Gastrocnemius medialis (tissue), 4 donors: ENCODE data around the gene HIP1R. TPM values are rescaled to one million over a fixed set of nuclear protein-coding genes. Genes with fewer than 3 reads are reported as not detected.
A peak's percentile ranks its signal among the peaks of the same experiment; 100 is the strongest.

Experiments used
- ATAC-seq, 2 donors: fragments of 150-250 bp; one replicate each; pipeline ENCODE4 v1.9.1; 2016
- DNase-seq, 2 donors: peaks; one replicate each; pipeline ENCODE4 v3.0.0-alpha.2; 2019
- H3K27ac ChIP-seq, 4 donors: fragments of 200-600 bp; sonication (generic); 1 replicate in 1 of 4; 2 replicates in 3 of 4; pipeline ENCODE4 v1.5.1; 2016 to 2018; ENCODE audit warnings: mild to moderate bottlenecking in 2 of 4, moderate library complexity in 1 of 4
- H3K27me3 ChIP-seq, 3 donors: fragments of 200-600 bp; sonication (generic) in 2 of 3; 1 replicate in 1 of 3; 2 replicates in 2 of 3; pipeline versions ENCODE4 v1.5.1 to v1.6.0; 2016 to 2019; ENCODE audit warnings: mild to moderate bottlenecking in 1 of 3, moderate library complexity in 1 of 3
- H3K36me3 ChIP-seq, 2 donors: fragments of 200-600 bp; sonication (generic) in 1 of 2; one replicate each; pipeline ENCODE4 v1.5.1; 2017 to 2018
- H3K4me1 ChIP-seq, 2 donors: fragments of 200-600 bp; sonication (generic) in 1 of 2; one replicate each; pipeline ENCODE4 v1.5.1; 2016 to 2017; ENCODE audit warnings: mild to moderate bottlenecking in 2 of 2
- H3K4me3 ChIP-seq, 4 donors: fragments of 200-600 bp; sonication (generic) in 3 of 4; 1 replicate in 1 of 4; 2 replicates in 3 of 4; pipeline ENCODE4 v1.5.1; 2016 to 2019; ENCODE audit warnings: mild to moderate bottlenecking in 2 of 4
- H3K9me3 ChIP-seq, 3 donors: fragments of 200-600 bp; sonication (generic) in 2 of 3; 1 replicate in 1 of 3; 2 replicates in 2 of 3; pipeline ENCODE4 v1.5.1; 2016 to 2019
- CTCF ChIP-seq, 5 experiments: fragments of 450-650 bp in 3 of 5; fragments of 200-600 bp in 2 of 5; sonication (generic) in 2 of 5; IDR thresholded peaks in 4 of 5; conservative IDR thresholded peaks in 1 of 5; 1 replicate in 4 of 5; 2 replicates in 1 of 5; pipeline ENCODE4 v1.5.1; 2016 to 2019; ENCODE audit warnings: antibody characterized with exemption in 5 of 5, mild to moderate bottlenecking in 3 of 5, moderate library complexity in 3 of 5
- POLR2A ChIP-seq, 2 donors: fragments of 450-650 bp; IDR thresholded peaks; one replicate each; pipeline ENCODE4 v1.6.1; 2017; ENCODE audit warnings: antibody characterized with exemption in 2 of 2, mild to moderate bottlenecking in 2 of 2, moderate library complexity in 2 of 2
- in situ Hi-C, 4 donors: fragments of 200-750 bp; cut with MboI; loops; one replicate each; pipeline versions ENCODE4 v1.15.0 to v1.8.0; 2017; ENCODE audit warnings: low sequenced_read_pairs in 4 of 4
- intact Hi-C: fragments of 100-400 bp; cut with DNase I; formaldehyde crosslinking; loops from one replicate; pipeline ENCODE4 v1.15.1; 2023; ENCODE audit warnings: low total_unique reads
- total RNA-seq, 4 donors: library from RNA; depleted of rRNA; stranded (reverse); fragments of >200 nt; gene quantifications; one replicate each; pipeline versions ENCODE4 v1.1.0 to v1.2.3, GENCODE V29; 2016

Gene HIP1R
- total RNA-seq, 4 donors from 2014 or later, result 9.3 to 14.8 (median 14.5) TPM

- Histone ChIP-seq H3K27ac (no peak overlapping the region), H3K9me3 (no peaks in the 10 kb centered on the region), H3K36me3 (no peaks in the 10 kb centered on the region), H3K4me3 (no peak overlapping the region), H3K4me1 (no peaks in the 10 kb centered on the region), H3K27me3 (no peaks in the 10 kb centered on the region)
- intact Hi-C loops (no loop called here), in situ Hi-C loops (loop anchor here in 2 of 4 donors (5.0 to 10.0 kb wide), 2 partner anchors 164 to 167 kb away; no protein-coding TSS in a partner anchor)
- DNase-seq (no peak), ATAC-seq (no peak)
- no peak for TF ChIP-seq CTCF (IDR thresholded peaks at IDR 0.05 in 4 of 5, conservative IDR thresholded peaks at IDR 0.05 in 1 of 5)
- TF ChIP-seq POLR2A (IDR thresholded peaks at IDR 0.05), result no peak
These were observed 44.7 kb upstream of the HIP1R start for GRCh38 chr12:122790393-122791075.

- DNase-seq (no peak), ATAC-seq (peak; percentile 62 to 69)
- no peak overlapping the region for H3K27ac ChIP-seq
- no peaks in the 10 kb centered on the region for H3K4me1 ChIP-seq
- H3K27me3 ChIP-seq, result no peaks in the 10 kb centered on the region
- H3K4me3 ChIP-seq, result no peak overlapping the region
- intact Hi-C loops (no loop called here), in situ Hi-C loops (loop anchor here in 2 of 4 donors (5.0 to 10.0 kb wide), 2 partner anchors 161 to 164 kb away; no protein-coding TSS in a partner anchor)
- H3K36me3 ChIP-seq, result no peaks in the 10 kb centered on the region
- TF ChIP-seq POLR2A (IDR thresholded peaks at IDR 0.05), result no peak
- peak; percentile 37 to 76 (median 56) for TF ChIP-seq CTCF (IDR thresholded peaks at IDR 0.05 in 4 of 5, conservative IDR thresholded peaks at IDR 0.05 in 1 of 5)
- no peaks in the 10 kb centered on the region for H3K9me3 ChIP-seq
These were observed 41.6 kb upstream of the HIP1R start for GRCh38 chr12:122793685-122794106.

GRCh38 chr12:122795807-122796206, 39.5 kb upstream of the HIP1R start:
- H3K36me3 ChIP-seq, result no peaks in the 10 kb centered on the region
- no peak for DNase-seq
- no peak overlapping the region for H3K27ac ChIP-seq
- H3K4me1 ChIP-seq, result no peaks in the 10 kb centered on the region
- no peak overlapping the region for H3K4me3 ChIP-seq
- in situ Hi-C loops (loop anchor here in 1 of 4 donors (10.0 kb wide), 1 partner anchor 159 kb away; no protein-coding TSS in a partner anchor), intact Hi-C loops (no loop called here)
- no peaks in the 10 kb centered on the region for H3K9me3 ChIP-seq
- TF ChIP-seq POLR2A (IDR thresholded peaks at IDR 0.05) (no peak), CTCF (IDR thresholded peaks at IDR 0.05 in 4 of 5, conservative IDR thresholded peaks at IDR 0.05 in 1 of 5) (no peak)
- no peaks in the 10 kb centered on the region for H3K27me3 ChIP-seq
- no peak for ATAC-seq

- Histone ChIP-seq H3K27me3 (no peaks in the 10 kb centered on the region), H3K9me3 (no peaks in the 10 kb centered on the region), H3K4me3 (no peak overlapping the region), H3K27ac (no peak overlapping the region), H3K4me1 (no peaks in the 10 kb centered on the region), H3K36me3 (no peaks in the 10 kb centered on the region)
- DNase-seq (no peak), ATAC-seq (no peak)
- intact Hi-C loops, result no loop called here
- TF ChIP-seq POLR2A (IDR thresholded peaks at IDR 0.05), result no peak
- TF ChIP-seq CTCF (IDR thresholded peaks at IDR 0.05 in 4 of 5, conservative IDR thresholded peaks at IDR 0.05 in 1 of 5), result no peak
- in situ Hi-C loops, result loop anchor here in 1 of 4 donors (10.0 kb wide), 1 partner anchor 155 kb away; no protein-coding TSS in a partner anchor
These were observed 35.5 kb upstream of the HIP1R start for GRCh38 chr12:122799641-122800243.
